ENCODE data around the gene MRPL18.

- TF ChIP-seq EZH2 (IDR thresholded peaks at IDR 0.05; ENCODE audit: low read length, unreplicated experiment) = no peak
- TF ChIP-seq, protein P1, sequence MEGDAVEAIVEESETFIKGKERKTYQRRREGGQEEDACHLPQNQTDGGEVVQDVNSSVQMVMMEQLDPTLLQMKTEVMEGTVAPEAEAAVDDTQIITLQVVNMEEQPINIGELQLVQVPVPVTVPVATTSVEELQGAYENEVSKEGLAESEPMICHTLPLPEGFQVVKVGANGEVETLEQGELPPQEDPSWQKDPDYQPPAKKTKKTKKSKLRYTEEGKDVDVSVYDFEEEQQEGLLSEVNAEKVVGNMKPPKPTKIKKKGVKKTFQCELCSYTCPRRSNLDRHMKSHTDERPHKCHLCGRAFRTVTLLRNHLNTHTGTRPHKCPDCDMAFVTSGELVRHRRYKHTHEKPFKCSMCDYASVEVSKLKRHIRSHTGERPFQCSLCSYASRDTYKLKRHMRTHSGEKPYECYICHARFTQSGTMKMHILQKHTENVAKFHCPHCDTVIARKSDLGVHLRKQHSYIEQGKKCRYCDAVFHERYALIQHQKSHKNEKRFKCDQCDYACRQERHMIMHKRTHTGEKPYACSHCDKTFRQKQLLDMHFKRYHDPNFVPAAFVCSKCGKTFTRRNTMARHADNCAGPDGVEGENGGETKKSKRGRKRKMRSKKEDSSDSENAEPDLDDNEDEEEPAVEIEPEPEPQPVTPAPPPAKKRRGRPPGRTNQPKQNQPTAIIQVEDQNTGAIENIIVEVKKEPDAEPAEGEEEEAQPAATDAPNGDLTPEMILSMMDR (conservative IDR thresholded peaks at IDR 0.05; ENCODE audit: low read depth, low read length) = no peak
These were observed 2.0 kb upstream of the MRPL18 start for GRCh38 chr6:159788276-159788675.

Measured in PC-3 (cell line).